Measurements from ENCODE around the gene ANKRD13A.
"Not testable (repeated sequence)": the region's sequence is repeated elsewhere in the genome, so short reads cannot be mapped to it uniquely, and the experiment has no call there.

The ANKRD13A gene

DNA sequence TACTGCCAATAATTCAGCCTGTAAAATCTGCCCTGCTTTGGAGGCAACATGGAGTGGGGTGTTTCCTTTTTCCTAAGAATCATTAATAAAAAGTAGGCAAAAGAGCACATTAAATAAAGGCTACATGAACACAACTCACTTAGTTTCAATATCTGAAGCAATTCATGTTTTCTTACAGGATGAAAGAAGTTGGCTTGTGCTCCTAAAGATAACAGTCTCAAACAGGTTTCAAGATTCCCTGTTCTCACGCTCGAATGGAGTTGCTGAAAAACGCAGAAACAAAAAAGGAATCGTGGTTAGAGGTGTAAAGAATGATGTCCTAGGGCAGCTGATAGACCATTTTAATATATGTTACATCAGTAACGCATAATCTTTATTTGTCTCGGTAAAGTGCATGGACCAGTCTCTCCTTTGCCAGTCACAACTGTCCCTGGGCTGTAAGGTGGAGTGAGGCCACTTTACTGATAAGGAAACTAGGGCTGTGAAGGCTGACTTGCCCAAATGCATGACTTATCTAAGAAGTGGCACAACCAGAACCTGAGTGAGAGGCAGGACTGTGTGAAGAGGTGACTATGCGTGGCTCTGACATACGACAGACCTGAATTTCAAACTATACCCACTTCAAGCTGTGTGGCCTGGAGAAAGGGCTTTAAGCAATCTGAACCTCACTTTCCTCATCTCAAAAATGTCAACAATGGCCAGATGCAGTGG lies 15.6 kb upstream of the ANKRD13A start:
- no peak for DNase-seq (ENCODE audit: low read depth in 2 of 2)

DNA sequence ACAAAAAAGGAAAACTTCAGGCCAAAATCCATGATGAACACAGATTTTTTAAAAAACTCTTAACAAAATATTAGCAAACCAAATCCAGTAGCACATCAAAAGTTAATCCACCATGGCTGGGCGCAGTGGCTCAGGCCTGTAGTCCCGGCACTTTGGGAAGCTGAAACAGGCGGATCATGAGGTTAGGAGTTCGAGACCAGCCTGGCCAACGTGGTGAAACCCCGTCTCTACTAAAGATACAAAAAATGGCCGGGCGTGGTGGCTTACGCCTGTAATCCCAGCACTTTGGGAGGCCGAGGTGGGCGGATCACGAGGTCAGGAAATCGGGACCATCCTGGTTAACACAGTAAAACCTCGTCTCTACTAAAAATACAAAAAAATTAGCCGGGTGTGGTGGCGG lies 13.0 kb upstream of the ANKRD13A start:
- not testable (repeated sequence) for DNase-seq (ENCODE audit: low read depth in 2 of 2)

DNA sequence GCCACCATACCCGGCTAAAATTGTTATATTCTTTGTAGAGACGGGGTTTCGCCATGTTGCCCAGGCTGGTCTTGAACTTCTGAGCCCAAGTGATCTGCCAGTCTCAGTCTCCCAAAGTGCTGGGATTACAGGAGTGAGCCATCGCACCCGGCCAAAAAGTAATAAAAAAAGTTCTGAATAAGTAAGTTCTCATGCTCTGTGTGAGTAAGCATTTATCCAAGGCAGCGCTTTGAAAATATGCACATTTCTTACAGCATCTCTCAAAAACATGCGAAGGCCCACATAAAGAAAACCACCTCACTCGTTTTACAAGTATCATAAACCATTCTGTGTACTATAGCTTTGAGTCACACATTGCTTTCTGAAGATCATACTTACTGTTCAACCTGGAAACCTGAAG lies 11.6 kb upstream of the ANKRD13A start:
- no peak for DNase-seq (ENCODE audit: low read depth in 2 of 2)

DNA sequence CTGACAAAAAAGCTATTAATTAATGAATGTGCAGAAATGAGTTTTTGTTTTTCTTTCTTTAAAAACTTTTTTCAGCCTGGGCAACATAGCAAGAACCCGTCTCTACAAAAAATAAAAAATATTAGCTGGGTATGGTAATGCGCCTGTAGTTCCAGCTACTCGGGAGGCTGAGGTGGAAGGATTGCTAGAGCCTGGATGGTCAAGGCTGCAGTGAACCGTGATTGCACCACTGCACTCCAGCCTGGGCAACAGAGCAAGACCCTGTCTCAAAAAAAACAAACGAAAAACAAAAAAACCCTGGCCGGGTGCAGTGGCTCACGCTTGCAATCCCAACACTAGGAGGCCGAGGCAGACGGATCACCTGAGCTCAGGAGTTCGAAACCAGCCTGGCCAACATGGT lies 11.0 kb upstream of the ANKRD13A start:
- no peak for DNase-seq (ENCODE audit: low read depth in 2 of 2)

DNA sequence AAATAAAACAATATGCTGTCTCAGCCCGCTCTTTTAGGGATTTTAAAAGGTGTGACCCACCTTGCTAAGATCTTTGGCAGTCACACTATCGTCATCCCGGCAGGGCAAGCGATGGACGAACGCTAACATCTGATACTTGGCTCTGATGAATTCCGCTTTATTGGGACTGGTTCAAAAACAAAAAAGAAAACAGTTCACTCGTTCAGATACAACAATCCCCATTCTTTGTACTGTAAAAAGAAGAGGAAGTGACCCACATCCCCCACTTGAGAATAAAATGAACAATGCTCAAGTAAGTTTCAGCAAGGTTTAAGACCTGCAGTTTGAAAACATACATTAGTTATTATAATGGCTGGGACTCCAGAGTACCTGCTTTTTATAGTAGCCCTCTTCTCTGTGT lies 10.3 kb upstream of the ANKRD13A start:
- no peak for DNase-seq (ENCODE audit: low read depth in 2 of 2)

DNA sequence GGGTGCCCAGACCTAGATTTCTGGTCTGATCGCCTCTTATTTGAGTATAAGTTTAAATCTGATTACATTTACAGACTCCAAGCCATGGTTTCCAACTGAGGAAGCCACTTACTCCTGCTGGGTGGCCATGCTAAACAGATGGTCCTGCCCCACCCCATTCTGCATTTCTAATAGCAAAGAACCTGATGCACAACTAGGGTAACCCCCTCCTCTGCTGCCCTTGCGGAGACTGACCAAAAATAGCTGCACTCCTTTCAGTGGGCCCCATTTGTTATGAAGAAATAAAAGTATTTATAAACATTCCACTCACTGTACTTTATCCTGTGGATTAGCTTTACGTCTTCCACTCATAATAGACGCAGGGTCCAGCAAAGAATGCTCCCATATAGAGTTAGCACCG lies 9.8 kb upstream of the ANKRD13A start:
- DNase-seq (ENCODE audit: low read depth in 2 of 2) = no peak

DNA sequence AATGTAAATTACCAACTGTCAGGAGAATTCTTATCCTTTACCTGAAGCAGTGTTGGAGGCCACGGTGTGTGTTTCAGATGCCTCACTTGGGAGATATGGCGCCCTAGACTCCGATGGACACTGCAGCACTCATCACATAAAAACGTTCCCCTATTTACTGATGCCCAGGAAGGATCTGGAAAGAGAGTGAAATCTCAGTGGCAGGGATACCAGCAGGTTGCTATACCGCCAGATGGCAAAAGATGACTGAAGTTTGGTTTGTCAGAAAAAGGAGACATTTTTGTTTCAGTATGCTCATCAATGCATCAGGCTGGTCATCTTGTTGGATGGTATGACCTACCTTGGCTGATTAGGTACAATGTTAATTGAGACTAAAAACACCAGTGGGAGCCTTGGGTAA lies 7.6 kb upstream of the ANKRD13A start:
- no peak for DNase-seq (ENCODE audit: low read depth in 2 of 2)

DNA sequence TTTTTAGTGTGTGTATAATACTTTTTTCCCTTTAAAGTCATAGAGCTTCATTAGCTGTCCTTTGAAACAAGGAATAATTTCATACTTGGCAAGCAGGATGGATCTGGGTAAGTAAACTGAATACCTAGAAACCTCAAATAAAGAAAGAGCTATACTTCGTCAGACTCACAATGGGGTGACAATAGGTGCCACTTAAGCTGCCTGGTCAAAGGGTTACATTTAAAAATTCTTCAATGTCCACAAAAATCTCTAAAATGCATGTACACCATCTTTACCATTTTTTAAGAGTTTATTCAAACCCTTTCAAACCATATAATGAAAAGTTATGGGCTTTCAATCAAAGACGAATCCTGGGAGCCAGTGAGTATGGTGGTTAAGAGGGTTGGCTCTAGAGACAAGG lies 6.1 kb upstream of the ANKRD13A start:
- no peak for DNase-seq (ENCODE audit: low read depth in 2 of 2)

DNA sequence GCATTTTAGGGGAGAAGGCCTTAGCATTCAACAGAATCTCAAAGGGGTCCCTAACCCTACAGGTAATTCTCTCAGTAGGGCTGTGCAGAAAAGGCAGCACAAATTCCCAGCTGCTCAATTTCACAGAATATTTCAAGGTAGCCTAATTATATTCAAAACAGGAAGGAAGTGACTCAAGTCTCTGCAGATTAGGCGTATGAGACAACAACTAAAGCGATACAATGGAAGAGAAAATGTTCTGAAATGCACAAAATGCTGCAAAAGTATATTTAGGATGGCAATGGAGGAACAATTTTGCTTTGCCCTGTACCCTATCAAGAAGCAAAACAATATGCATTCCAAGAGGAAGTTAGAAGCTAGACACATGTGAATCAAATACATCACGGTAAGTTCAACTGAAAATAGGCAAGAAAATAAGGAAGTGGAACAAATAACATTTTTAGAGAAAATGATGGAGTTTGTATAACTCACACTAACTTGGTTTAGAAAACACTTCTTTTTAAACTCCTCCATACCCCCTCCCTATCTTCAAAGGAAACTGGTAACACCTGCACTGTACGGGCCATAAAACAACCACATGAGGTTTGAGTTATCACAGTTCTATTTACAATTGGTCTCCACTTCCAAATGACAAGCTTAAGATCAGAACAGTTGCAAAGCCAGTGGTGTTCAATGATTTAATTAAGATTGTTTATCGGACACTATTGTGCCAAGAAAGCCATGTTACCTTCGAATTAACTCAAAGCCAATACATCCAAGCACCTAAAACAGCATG lies 4.6 kb upstream of the ANKRD13A start:
- DNase-seq (ENCODE audit: low read depth in 2 of 2) = no peak

DNA sequence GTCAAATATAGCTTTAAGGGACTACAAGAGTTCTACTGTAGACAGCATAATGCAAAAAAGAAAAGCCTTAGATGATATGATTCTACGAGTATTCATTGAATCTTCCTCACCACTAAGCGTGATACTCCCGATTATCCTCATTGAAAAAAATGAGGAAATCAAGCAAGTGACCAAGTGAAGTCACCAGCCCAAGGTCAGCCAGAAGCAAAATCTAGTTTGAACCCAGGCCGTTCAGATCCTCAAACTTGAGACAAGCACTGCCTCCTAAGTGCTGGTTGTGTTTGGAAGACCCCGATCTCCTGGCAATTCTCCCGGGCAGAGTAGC lies 3.9 kb upstream of the ANKRD13A start:
- no peak for DNase-seq (ENCODE audit: low read depth in 2 of 2)

DNA sequence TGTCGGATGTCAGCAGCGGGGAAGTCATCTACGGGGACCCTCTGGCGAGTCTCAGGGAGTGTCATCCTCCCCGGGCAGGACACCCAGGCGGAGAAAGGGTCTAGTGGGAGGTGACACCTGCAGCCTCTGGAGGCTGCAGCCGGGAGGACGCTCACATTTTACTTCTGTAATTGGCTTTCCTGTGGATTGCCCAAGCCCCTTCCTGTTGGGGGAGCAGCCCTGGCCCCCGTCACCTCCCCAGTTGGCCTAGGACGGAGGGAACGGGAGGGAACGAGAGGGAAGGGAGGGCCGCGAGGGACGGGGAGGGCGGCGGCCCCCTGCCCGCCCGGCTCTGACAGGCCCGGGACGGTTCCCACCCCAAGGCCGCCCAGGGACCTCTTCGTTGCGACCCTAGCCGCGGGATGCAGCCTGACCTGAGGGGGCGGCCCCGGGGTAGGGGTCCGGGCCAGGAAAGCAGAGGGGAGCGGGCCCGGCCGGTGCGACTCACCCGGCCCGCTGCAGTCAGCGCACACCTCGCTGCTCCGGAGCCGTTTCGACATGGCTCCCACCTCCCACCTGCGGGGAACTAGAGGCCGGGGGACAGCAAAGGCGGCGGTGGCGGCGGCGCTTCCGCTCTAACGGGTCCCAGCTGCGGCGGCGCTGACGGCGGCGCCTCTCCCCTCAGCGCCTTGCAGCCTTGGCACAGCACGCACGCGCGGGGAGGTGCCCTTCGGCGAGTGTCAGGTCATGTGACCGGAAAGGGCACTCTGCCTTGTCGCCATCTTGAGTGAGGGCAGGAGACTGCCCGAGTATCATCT lies 3.3 kb upstream of the ANKRD13A start, which contains the start of gene GIT2:
Gene GIT2 (minus strand): TSS at position 683 of the 797 bp plus-strand sequence. CDS start 144 bp downstream, at position 539.
- DNase-seq (ENCODE audit: low read depth in 2 of 2) = peak; percentile 85 to 89

DNA sequence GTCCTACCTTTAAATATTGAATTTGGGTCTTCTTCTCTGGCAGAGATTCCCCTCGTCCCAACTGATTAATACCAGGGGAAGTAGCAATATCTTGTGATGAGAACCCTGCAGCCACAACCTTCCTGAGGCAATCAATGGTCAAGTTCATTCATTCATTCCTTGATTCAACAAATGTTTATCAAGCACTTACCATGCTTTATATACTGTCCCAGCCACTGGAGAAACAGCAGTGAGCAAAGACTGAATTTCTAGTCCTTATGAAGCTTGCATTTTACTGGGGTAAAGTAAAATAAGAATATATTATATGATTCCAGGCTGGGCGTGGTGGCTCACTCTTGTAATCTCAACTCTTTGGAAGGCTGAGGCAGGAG lies 2.8 kb upstream of the ANKRD13A start:
- DNase-seq (ENCODE audit: low read depth in 2 of 2) = no peak

DNA sequence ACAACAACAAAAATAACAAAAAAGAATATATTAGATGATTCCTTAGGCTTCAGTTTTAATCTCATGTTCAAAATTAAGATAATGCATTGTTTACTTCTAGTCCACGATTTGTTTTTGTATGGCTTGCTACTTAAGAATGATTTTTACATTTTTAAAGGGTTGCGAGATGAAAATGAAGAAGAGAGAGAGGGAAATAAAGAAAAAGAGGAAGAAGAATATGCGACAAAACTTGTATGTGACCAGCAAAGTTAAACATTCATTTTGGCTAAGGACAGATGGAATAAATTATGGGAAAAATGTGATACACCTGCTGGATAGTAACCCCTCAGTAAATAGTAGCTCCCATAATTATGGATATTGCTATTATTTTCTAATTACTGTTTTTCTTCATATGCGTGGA lies 1.8 kb upstream of the ANKRD13A start:
- DNase-seq (ENCODE audit: low read depth in 2 of 2) = no peak

DNA sequence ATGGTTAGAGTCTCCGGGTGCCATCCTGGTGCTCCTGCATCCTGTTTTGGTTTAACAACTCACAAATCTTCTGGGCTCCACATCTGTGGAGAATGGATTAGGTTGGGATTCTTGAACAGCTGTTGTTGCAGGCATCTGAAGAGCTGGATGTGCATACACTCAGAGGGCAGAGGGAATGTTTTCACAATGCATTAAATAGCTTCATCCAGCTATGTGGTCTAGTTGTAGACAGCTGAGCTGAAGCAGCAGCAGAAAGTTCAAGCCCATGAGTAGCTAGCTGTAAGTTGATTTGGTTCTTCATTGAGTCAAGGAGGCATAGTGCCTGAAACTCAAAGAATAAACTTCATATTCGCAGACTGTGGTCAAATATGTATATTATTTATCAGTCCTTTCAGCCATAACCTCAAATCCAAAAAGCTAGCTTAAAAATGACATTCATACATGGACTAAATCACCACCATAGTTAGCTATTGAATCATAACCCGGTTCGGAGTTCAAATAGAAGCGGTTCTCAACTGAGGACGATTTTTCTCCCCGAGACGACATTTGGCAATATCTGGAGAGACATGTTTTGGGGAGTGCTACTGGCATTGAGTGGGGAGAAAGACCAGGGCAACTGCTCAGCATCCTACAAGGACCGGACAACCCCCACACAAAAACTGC lies 858 bp upstream of the ANKRD13A start:
- no peak for DNase-seq (ENCODE audit: low read depth in 2 of 2)

DNA sequence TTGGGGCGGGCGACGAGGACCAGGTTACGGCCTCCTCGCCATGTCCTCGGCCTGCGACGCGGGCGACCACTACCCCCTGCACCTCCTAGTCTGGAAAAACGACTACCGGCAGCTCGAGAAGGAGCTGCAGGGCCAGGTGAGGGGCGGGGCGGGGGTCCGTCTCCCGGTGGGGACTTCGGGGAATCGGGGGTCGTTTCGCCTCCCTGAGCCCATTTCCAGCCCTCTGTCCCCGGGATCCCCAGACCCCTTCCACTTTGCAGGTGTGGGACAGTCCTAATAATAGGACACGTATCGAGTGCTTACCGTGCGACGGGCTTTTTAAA lies 380 bp downstream of the ANKRD13A start:
- no peak for DNase-seq (ENCODE audit: low read depth in 2 of 2)

DNA sequence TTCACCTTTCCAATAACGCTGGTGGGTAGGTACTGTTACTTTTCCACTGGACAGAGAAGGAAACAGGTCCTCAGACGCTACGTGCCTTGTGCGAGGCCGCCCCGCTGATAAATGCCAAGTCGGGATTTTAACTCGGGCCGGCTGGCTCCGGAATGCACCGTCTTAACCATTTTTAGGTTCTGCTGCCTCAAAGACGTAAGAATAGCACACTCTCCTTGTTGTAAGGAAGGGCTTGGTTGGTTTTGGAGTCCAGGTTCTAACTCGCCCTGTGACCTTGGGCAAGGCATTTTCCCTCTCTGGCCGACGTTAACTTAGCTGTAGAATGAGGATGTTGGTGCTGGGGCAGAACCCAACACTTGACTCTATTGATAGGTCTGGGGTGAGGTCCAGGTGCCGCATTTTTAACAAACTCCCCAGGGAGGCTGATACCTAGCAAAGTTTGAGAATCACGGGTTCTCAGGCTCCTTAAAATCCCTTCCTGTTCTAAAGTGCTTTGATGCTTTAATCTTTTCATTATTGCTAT lies 814 bp downstream of the ANKRD13A start:
- DNase-seq (ENCODE audit: low read depth in 2 of 2) = no peak

DNA sequence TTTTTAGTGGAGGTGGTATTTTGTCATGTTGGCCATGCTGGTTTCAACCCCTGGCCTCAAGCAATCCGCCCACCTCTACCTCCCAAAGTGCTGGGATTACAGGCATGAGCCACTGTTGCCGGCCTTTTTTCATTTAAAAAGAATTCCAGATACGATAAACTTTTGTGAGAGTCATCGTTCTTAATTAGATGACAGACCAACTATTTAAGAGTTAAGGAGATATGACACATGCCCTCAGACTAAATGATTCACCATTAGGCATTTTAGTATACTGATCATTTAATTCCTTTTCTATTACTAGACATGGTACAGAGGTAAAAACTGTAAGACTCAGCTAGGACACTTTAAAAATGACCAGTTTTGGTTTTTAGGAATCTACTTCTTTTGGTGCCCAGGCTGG lies 2.4 kb downstream of the ANKRD13A start:
- no peak for DNase-seq (ENCODE audit: low read depth in 2 of 2)

DNA sequence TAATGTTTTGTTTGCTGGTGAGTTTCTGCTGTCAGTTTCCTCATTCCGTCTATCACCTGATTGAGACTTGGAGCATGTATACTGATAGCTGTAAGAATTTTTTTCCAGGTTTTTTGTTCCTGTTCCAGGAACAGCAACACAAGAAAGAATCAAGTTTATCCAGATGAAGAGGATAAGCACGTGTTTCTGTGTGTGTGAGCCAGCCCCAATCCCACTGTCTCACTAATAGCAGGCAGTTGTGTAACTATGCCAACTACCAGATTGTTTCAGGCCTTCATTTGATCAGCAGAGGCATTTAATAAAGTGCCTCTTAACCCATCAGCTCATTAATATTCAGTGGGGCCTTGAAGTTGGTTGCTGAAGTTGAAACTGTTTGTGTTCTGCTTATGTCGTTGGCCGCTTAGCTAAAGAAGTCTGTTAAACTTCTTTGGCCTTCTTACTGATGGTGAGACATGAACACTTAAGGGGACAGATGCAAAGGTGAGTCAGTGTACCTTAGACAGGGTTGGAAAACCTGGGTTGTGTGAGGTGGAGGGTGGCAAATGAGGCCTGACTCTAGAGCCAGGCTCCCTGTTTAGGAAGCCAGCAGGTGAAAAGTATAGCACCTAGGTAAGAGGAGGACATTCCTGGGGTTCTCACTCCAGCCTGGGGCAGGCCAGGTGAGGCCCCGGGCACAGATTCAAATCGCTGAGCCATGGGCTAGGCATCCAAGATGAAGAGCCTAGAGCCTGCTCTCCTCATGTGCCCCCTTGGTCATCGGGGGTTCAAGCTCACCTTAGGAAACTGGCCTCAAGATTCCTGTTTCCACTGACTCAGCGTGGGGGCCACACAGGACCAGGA lies 3.7 kb downstream of the ANKRD13A start:
- no peak for DNase-seq (ENCODE audit: low read depth in 2 of 2)

DNA sequence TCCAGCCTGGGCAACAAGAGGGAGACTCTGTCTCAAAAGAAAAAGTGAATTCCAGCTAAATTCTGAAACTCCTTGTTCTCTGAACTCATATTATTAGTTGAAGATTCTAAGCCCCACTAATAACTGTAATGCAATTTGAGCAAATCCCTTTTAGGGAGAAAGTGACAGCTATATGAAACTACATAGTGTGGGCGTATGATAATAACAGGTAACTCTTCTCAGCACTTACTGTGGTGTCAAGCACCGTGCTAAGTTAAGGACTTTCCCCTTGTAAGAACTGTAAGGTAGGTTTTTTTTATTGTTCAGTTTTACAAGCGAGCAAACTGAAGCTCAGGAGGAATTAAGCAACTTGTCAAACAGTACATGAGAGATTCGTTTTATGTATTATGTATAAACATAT lies 5.4 kb downstream of the ANKRD13A start:
- no peak for DNase-seq (ENCODE audit: low read depth in 2 of 2)

DNA sequence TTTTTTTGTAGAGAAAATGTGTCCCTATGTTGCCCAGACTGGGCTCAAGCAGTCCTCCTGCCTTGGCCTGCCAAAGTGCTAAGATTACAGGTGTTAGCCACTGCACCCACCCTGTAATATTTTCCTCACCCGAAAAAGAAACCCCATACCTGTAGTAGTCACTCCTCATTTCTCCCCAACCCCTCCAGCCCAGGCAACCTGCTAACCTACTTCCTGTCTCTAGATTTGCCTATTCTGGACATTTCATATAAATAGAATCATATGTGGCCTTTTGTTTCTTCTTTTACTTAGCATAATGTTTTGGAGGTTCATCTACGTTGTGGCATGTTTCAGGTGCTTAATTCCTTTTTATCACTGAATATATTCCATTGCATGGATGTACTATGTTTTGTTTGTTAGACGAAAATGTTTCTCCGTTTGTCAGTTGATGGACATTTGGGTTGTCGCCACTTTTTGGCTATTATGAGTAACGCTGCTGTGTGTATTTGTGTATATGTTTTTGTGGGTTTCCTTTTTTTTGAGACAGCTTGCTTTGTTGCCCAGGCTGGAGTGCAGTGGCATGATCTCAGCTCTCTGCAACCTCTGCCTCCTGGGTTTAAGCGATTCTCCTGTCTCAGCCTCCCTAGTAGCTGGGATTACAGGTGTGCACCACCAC lies 6.2 kb downstream of the ANKRD13A start:
- no peak for DNase-seq (ENCODE audit: low read depth in 2 of 2)

DNA sequence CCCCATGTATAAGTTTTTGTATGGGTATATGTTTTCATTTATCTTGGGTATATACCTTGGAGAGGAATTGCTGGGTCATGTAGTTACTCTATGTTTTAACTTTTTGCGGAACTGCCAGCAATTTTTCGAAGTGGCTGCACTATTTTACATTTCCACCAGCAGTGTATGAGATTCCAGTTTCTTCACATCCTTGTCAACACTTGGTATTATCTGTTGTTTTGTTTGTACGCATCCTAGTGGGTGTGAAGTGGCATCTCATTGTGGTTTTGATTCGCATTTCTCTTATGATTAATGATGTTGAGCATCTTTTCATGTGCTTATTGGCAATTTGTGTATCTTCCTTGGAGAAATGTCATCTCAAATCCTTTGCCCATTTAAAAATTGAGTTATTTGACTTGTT lies 6.9 kb downstream of the ANKRD13A start:
- DNase-seq (ENCODE audit: low read depth in 2 of 2) = no peak
